HEK293 (cell line): ENCODE data around the gene KCNQ2.

Experiments used
- CTCF ChIA-PET: fragments of 350-600 bp; formaldehyde crosslinking; extraction: SDS; loops from one replicate; lab custom pipeline; 2021; ENCODE audit warnings: antibody characterized with exemption; lab: Yijun Ruan, JAX
- POLR2A ChIA-PET: fragments of 300-600 bp; formaldehyde crosslinking; extraction: SDS; loops from one replicate; lab custom pipeline; 2020; ENCODE audit warnings: antibody characterized with exemption, inconsistent platforms; lab: Yijun Ruan, JAX
- H3K27ac ChIP-seq: fragments of 200-500 bp; sonication (Bioruptor generic); 2 replicates; pipeline ENCODE4 v1.5.1; 2014; ENCODE audit warnings: low read depth, low read length, control low read depth, inconsistent platforms; ENCODE audit errors: extremely low read depth
- H3K36me3 ChIP-seq, 2 experiments: fragments of 200-500 bp in 1 of 2; sonication (Bioruptor generic) in 1 of 2; 1 replicate in 1 of 2; 2 replicates in 1 of 2; pipeline ENCODE4 v1.5.1; 2014 to 2017; ENCODE audit warnings: inconsistent platforms in 2 of 2, low read length in 2 of 2; ENCODE audit not compliant: control insufficient read depth in 2 of 2, insufficient read depth in 1 of 2
- H3K4me1 ChIP-seq: fragments of 200-500 bp; sonication (Bioruptor generic); 2 replicates; pipeline ENCODE4 v1.5.1; 2014; ENCODE audit warnings: mild to moderate bottlenecking, low read length, inconsistent platforms; ENCODE audit not compliant: control insufficient read depth, insufficient read depth
- H3K4me3 ChIP-seq: 2 replicates; pipeline ENCODE4 v1.5.1; 2011; ENCODE audit warnings: low read depth, mild to moderate bottlenecking, control low read depth, low read length, moderate library complexity
- H3K9me3 ChIP-seq: fragments of 200-500 bp; sonication (Bioruptor generic); 2 replicates; pipeline ENCODE4 v1.5.1; 2014; ENCODE audit warnings: low read depth, low read length, inconsistent platforms; ENCODE audit not compliant: control insufficient read depth, insufficient read depth
- BCL11A ChIP-seq: fragments of 450-650 bp; formaldehyde crosslinking; IDR thresholded peaks from 2 replicates; pipeline ENCODE4 v1.5.1; 2016; ENCODE audit warnings: low read depth, missing biosample characterization, missing genetic modification characterization
- EGR2 ChIP-seq: fragments of 450-650 bp; formaldehyde crosslinking; IDR thresholded peaks from 2 replicates; pipeline ENCODE4 v1.5.1; 2016; ENCODE audit warnings: low read depth, missing biosample characterization, missing genetic modification characterization
- GLI2 ChIP-seq: fragments of 450-650 bp; formaldehyde crosslinking; IDR thresholded peaks from 2 replicates; pipeline ENCODE4; 2017; ENCODE audit warnings: missing biosample characterization, missing genetic modification characterization, low read depth, borderline replicate concordance
- HOXC10 ChIP-seq: sonication (generic); formaldehyde crosslinking; IDR thresholded peaks from 2 replicates; pipeline ENCODE4 v1.8.1; 2023; ENCODE audit warnings: mild to moderate bottlenecking, missing genetic modification reagents
- RBAK ChIP-seq: fragments of 450-650 bp; formaldehyde crosslinking; IDR thresholded peaks from 2 replicates; pipeline ENCODE4 v1.5.1; 2016; ENCODE audit warnings: missing biosample characterization, missing genetic modification characterization
- SCRT1 ChIP-seq: fragments of 450-650 bp; formaldehyde crosslinking; IDR thresholded peaks from 2 replicates; pipeline ENCODE4 v1.5.1; 2016; ENCODE audit warnings: missing biosample characterization, missing genetic modification characterization, borderline replicate concordance
- SCRT2 ChIP-seq: fragments of 450-650 bp; formaldehyde crosslinking; IDR thresholded peaks from 2 replicates; pipeline ENCODE4 v1.5.1; 2016; ENCODE audit warnings: missing biosample characterization, missing genetic modification characterization
- SP2 ChIP-seq: fragments of 450-650 bp; formaldehyde crosslinking; IDR thresholded peaks from 2 replicates; pipeline ENCODE4 v1.5.1; 2016; ENCODE audit warnings: missing biosample characterization, missing genetic modification characterization
- WT1 ChIP-seq: fragments of 450-650 bp; formaldehyde crosslinking; IDR thresholded peaks from 2 replicates; pipeline ENCODE4 v1.5.1; 2016; ENCODE audit warnings: missing biosample characterization, missing genetic modification characterization
- ZFHX2 ChIP-seq: fragments of 450-650 bp; formaldehyde crosslinking; conservative IDR thresholded peaks from 2 replicates; pipeline ENCODE4 v1.5.1; 2016; ENCODE audit warnings: missing biosample characterization, missing genetic modification characterization
- ZIC2 ChIP-seq: fragments of 450-650 bp; formaldehyde crosslinking; IDR thresholded peaks from 2 replicates; pipeline ENCODE4 v1.5.1; 2016; ENCODE audit warnings: missing biosample characterization, missing genetic modification characterization
- ZNF184 ChIP-seq: fragments of 450-650 bp; IDR thresholded peaks from 2 replicates; pipeline ENCODE4 v1.5.1; 2018; ENCODE audit warnings: missing biosample characterization, mild to moderate bottlenecking, missing genetic modification characterization
- ZNF302 ChIP-seq: fragments of 450-650 bp; formaldehyde crosslinking; IDR thresholded peaks from 2 replicates; pipeline ENCODE4 v1.5.1; 2016; ENCODE audit warnings: missing biosample characterization, missing genetic modification characterization, low read depth
- ZNF37A ChIP-seq: fragments of 450-650 bp; IDR thresholded peaks from 2 replicates; pipeline ENCODE4 v1.5.1; 2018; ENCODE audit warnings: missing biosample characterization, missing genetic modification characterization
- ZNF404 ChIP-seq: fragments of 450-650 bp; formaldehyde crosslinking; IDR thresholded peaks from 2 replicates; pipeline ENCODE4 v1.5.1; 2017; ENCODE audit warnings: missing biosample characterization, missing genetic modification characterization
- ZNF561 ChIP-seq: fragments of 450-650 bp; IDR thresholded peaks from 2 replicates; pipeline ENCODE4 v1.5.1; 2018; ENCODE audit warnings: missing biosample characterization, missing genetic modification characterization, borderline replicate concordance
- ZNF600 ChIP-seq: fragments of 450-650 bp; formaldehyde crosslinking; IDR thresholded peaks from 2 replicates; pipeline ENCODE4 v1.5.1; 2016; ENCODE audit warnings: missing biosample characterization, missing genetic modification characterization
- ZNF658 ChIP-seq: fragments of 450-650 bp; formaldehyde crosslinking; IDR thresholded peaks from 2 replicates; pipeline ENCODE4; 2016; ENCODE audit warnings: missing biosample characterization, missing genetic modification characterization
- ZNF660 ChIP-seq: fragments of 450-650 bp; IDR thresholded peaks from 2 replicates; pipeline ENCODE4 v1.5.1; 2018; ENCODE audit warnings: missing biosample characterization, mild to moderate bottlenecking, missing genetic modification characterization
- ZNF785 ChIP-seq: fragments of 450-650 bp; formaldehyde crosslinking; IDR thresholded peaks from 2 replicates; pipeline ENCODE4 v1.5.1; 2016; ENCODE audit warnings: missing biosample characterization, missing genetic modification characterization
- ZSCAN23 ChIP-seq: fragments of 450-650 bp; formaldehyde crosslinking; IDR thresholded peaks from 2 replicates; pipeline ENCODE4 v1.5.1; 2016; ENCODE audit warnings: missing biosample characterization, missing genetic modification characterization
- ZSCAN30 ChIP-seq: fragments of 450-650 bp; IDR thresholded peaks from 2 replicates; pipeline ENCODE4 v1.5.1; 2018; ENCODE audit warnings: missing biosample characterization, mild to moderate bottlenecking, missing genetic modification characterization, moderate library complexity
- TF ChIP-seq, protein P1 (sequence below): fragments of 450-650 bp; formaldehyde crosslinking; IDR thresholded peaks from 2 replicates; pipeline ENCODE4 v1.5.1; 2016; ENCODE audit warnings: missing biosample characterization, missing genetic modification characterization
- TF ChIP-seq, protein P2 (sequence below): fragments of 450-650 bp; formaldehyde crosslinking; IDR thresholded peaks from 2 replicates; pipeline ENCODE4 v1.5.1; 2016; ENCODE audit warnings: missing biosample characterization, missing genetic modification characterization
- TF ChIP-seq, protein P3 (sequence below): fragments of 450-650 bp; formaldehyde crosslinking; IDR thresholded peaks from 2 replicates; pipeline ENCODE4 v1.5.1; 2016; ENCODE audit warnings: missing biosample characterization, missing genetic modification characterization
- TF ChIP-seq, protein P4 (sequence below): fragments of 450-650 bp; formaldehyde crosslinking; IDR thresholded peaks from 2 replicates; pipeline ENCODE4 v1.5.1; 2017; ENCODE audit warnings: missing biosample characterization, missing genetic modification characterization
- TF ChIP-seq, protein P5 (sequence below): fragments of 450-650 bp; IDR thresholded peaks from 2 replicates; pipeline ENCODE4 v1.5.1; 2018; ENCODE audit warnings: missing biosample characterization, mild to moderate bottlenecking, missing genetic modification characterization

KCNQ2 gene

DNA sequence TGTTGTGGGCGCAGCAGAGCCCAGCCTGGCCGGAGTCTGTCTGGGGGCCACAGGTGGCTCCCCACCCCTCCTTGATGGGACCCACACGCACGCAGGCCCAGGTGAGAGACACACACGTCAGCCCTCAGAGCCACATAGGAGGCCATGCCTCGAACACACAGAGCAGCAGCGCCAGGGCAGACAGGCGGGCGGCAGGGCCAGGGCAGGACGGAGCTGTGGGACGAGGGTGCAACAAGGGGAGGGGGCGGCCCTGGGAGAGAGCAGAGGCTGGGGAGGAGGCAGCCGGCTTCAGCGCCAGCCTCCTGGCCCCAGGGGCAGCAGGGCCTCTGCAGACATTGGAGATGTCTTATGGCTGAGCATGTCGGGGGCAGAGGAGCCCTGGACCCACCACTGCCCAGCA lies 42.5 kb downstream of the KCNQ2 start:
- H3K27ac ChIP-seq = no peak overlapping the region
- CTCF ChIA-PET = no interaction called here
- H3K4me3 ChIP-seq = no peak overlapping the region
- TF ChIP-seq SCRT2 (tag by site-specific recombination) (peak; percentile 9; the same call in 1 of the 2 replicates), ZNF404 (tag by site-specific recombination) (no peak)
- POLR2A ChIA-PET = interaction anchor here (0.6 kb wide), 1 partner anchor 95 kb away, joined by 5 read pairs; no protein-coding TSS in a partner anchor
- H3K9me3 ChIP-seq = no peaks in the 10 kb centered on the region
- no peaks in the 10 kb centered on the region for H3K36me3 ChIP-seq
- no peaks in the 10 kb centered on the region for H3K4me1 ChIP-seq

DNA sequence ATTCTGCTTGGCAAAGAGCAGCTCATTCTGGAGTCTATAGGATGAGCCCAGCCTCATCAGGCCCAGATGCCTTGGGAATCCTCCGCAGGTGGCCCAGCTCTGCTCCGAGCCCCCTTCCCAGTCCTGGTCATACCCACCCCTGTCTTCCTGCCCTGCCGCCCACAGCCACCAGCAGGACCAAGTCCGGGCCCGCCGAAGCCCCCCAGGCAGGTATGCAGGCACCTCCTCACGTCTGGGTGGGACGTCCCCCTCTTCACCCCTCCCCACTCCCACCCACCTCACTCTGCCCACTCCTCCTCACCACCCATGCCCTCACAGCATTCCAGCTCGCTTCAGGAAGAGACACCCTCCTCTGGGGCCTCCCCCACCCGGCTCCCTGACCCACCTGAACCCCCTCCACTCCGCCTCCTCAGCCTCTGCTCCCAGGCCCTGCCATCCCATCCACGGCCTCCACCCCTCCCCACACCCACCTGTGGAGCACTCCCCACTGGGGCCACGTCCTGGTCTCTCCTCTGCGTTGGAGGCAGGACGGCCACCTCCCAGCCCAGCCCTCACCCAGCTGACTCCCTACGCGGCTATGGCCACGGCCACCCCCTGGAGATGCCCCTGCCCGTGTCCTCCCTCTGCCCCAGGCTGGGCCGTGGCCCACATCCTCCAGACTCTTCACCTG lies 43.4 kb downstream of the KCNQ2 start:
- POLR2A ChIA-PET = no interaction called here
- CTCF ChIA-PET = no interaction called here
- no peaks in the 10 kb centered on the region for H3K36me3 ChIP-seq

DNA sequence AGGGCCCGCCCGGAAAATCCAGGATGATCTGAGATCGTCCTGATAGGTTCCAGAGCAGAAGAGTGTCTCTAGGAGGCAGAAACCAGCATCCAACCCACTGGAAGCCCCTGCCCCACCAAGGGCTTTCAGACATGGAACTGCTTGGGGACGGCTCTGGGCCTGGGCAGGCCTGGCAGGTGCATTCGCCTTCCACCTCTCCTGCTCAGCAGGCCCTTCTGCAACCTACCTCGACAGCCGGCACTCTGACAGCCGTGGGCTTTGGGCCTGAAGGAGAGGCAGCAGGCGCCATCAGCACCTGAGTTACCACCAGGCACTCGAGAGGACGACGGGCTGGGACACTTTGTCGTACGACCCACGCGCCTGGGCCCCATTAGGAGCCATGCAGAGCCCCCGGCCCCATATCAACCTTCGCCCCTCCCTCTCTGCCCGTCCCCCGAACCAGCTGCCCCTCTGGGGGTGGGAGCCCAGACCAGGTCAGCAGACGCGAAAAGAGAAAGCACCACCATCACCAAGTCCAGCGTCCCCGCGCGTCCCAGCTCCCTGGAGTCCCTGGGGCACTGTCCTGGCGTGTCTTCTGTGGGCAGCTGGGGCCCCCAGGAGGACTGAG lies 44.6 kb downstream of the KCNQ2 start:
- TF ChIP-seq HOXC10 (CRISPR knock-in tag) (no peak), SP2 (tag by site-specific recombination) (no peak), GLI2 (tag by site-specific recombination) (no peak), ZNF658 (tag by site-specific recombination) (no peak), ZNF660 (tag by site-specific recombination) (no peak), ZNF600 (tag by site-specific recombination) (no peak), ZNF785 (no peak), RBAK (no peak), ZNF302 (no peak), ZNF561 (tag by site-specific recombination) (no peak), ZSCAN23 (tag by site-specific recombination) (no peak), ZNF184 (tag by site-specific recombination) (no peak)
- TF ChIP-seq, protein P1, sequence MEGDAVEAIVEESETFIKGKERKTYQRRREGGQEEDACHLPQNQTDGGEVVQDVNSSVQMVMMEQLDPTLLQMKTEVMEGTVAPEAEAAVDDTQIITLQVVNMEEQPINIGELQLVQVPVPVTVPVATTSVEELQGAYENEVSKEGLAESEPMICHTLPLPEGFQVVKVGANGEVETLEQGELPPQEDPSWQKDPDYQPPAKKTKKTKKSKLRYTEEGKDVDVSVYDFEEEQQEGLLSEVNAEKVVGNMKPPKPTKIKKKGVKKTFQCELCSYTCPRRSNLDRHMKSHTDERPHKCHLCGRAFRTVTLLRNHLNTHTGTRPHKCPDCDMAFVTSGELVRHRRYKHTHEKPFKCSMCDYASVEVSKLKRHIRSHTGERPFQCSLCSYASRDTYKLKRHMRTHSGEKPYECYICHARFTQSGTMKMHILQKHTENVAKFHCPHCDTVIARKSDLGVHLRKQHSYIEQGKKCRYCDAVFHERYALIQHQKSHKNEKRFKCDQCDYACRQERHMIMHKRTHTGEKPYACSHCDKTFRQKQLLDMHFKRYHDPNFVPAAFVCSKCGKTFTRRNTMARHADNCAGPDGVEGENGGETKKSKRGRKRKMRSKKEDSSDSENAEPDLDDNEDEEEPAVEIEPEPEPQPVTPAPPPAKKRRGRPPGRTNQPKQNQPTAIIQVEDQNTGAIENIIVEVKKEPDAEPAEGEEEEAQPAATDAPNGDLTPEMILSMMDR (tag by site-specific recombination) = no peak
- TF ChIP-seq, protein P2, sequence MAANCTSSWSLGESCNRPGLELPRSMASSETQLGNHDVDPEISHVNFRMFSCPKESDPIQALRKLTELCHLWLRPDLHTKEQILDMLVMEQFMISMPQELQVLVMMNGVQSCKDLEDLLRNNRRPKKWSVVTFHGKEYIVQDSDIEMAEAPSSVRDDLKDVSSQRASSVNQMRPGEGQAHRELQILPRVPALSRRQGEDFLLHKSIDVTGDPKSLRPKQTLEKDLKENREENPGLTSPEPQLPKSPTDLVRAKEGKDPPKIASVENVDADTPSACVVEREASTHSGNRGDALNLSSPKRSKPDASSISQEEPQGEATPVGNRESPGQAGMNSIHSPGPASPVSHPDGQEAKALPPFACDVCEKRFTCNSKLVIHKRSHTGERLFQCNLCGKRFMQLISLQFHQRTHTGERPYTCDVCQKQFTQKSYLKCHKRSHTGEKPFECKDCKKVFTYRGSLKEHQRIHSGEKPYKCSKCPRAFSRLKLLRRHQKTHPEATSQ (tag by site-specific recombination) = no peak
- CTCF ChIA-PET = interaction anchor here (0.7 kb wide), 1 partner anchor 48 kb away, joined by 3 read pairs; no protein-coding TSS in a partner anchor
- no peaks in the 10 kb centered on the region for H3K4me1 ChIP-seq

More for the DNA sequence above, 43.4 kb downstream of the KCNQ2 start:
- Histone ChIP-seq H3K27ac (no peak overlapping the region), H3K4me3 (no peak overlapping the region), H3K4me1 (no peaks in the 10 kb centered on the region), H3K9me3 (no peaks in the 10 kb centered on the region)
- TF ChIP-seq, protein P3, sequence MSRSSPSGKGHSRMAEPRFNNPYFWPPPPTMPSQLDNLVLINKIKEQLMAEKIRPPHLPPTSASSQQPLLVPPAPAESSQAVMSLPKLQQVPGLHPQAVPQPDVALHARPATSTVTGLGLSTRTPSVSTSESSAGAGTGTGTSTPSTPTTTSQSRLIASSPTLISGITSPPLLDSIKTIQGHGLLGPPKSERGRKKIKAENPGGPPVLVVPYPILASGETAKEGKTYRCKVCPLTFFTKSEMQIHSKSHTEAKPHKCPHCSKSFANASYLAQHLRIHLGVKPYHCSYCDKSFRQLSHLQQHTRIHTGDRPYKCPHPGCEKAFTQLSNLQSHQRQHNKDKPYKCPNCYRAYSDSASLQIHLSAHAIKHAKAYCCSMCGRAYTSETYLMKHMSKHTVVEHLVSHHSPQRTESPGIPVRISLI (tag by site-specific recombination) = no peak
- TF ChIP-seq SCRT1 (tag by site-specific recombination) (peak; percentile 85), SCRT2 (tag by site-specific recombination) (peak; percentile 93), ZIC2 (0 out of 2 replicates have a peak, but pooled peaks have one; percentile 13), BCL11A (tag by site-specific recombination) (no peak), WT1 (no peak), ZFHX2 (tag by site-specific recombination) (peak; percentile 79), ZNF37A (no peak), EGR2 (peak; percentile 77), ZSCAN30 (tag by site-specific recombination) (no peak), SP2 (tag by site-specific recombination) (no peak)
- TF ChIP-seq, protein P4, sequence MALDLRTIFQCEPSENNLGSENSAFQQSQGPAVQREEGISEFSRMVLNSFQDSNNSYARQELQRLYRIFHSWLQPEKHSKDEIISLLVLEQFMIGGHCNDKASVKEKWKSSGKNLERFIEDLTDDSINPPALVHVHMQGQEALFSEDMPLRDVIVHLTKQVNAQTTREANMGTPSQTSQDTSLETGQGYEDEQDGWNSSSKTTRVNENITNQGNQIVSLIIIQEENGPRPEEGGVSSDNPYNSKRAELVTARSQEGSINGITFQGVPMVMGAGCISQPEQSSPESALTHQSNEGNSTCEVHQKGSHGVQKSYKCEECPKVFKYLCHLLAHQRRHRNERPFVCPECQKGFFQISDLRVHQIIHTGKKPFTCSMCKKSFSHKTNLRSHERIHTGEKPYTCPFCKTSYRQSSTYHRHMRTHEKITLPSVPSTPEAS (tag by site-specific recombination) = no peak
- TF ChIP-seq, protein P5, sequence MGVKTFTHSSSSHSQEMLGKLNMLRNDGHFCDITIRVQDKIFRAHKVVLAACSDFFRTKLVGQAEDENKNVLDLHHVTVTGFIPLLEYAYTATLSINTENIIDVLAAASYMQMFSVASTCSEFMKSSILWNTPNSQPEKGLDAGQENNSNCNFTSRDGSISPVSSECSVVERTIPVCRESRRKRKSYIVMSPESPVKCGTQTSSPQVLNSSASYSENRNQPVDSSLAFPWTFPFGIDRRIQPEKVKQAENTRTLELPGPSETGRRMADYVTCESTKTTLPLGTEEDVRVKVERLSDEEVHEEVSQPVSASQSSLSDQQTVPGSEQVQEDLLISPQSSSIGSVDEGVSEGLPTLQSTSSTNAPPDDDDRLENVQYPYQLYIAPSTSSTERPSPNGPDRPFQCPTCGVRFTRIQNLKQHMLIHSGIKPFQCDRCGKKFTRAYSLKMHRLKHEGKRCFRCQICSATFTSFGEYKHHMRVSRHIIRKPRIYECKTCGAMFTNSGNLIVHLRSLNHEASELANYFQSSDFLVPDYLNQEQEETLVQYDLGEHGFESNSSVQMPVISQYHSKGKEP (tag by site-specific recombination) = no peak

More for the DNA sequence above, 44.6 kb downstream of the KCNQ2 start:
- Histone ChIP-seq H3K36me3 (no peaks in the 10 kb centered on the region), H3K9me3 (no peaks in the 10 kb centered on the region), H3K4me3 (no peak overlapping the region), H3K27ac (no peak overlapping the region)
- POLR2A ChIA-PET = no interaction called here
